HG03039 (cell line): ENCODE data around the gene PGP.

Experiments
- ATAC-seq: cut with Tn5 transposase; IDR thresholded peaks from one replicate; pipeline ENCODE4 v1.9.1; 2021; ENCODE audit warnings: mild to moderate bottlenecking, moderate library complexity; ENCODE audit not compliant: unreplicated experiment

Gene PGP

DNA sequence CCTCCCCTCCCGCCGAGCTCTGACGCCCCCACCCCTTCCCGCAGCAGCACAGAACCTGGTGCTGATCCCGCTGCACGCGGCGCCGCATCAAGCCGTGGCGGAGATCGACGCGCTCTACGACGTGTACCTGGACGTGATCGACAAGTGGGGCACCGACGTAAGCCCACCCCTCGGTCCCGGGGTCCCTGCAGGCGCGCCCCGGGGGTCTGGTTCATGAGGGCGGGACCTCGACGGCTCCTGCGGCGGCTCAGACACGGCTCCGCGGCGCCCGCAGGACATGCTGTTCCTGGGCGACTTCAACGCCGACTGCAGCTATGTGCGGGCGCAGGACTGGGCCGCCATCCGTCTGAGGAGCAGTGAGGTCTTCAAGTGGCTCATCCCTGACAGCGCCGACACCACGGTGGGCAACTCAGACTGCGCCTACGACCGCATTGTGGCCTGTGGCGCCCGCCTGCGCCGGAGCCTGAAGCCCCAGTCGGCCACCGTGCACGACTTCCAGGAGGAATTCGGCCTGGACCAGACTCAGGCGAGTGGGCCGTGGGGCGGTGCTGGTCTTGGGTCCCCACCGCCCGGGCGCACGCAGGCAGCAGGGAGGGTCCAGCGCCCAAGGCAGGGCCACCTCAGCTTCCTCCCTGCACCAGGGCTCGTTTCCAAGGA is 23.0 kb upstream of the PGP start:
- ATAC-seq: no peak

DNA sequence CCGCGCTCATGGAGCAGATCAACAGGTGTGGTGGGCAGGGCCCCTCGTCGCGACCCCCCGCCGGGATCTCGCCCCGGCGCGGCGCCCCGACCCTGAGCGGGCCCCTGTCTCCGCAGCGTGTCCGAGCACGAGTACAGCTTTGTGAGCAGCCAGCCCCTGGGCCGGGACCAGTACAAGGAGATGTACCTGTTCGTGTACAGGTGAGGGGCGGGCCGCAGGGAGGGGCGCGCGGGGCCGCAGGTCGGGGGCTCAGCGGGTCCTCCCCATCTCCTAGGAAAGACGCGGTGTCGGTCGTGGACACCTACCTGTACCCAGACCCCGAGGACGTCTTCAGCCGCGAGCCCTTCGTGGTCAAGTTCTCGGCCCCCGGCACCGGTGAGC is 22.5 kb upstream of the PGP start:
- no peak for ATAC-seq

DNA sequence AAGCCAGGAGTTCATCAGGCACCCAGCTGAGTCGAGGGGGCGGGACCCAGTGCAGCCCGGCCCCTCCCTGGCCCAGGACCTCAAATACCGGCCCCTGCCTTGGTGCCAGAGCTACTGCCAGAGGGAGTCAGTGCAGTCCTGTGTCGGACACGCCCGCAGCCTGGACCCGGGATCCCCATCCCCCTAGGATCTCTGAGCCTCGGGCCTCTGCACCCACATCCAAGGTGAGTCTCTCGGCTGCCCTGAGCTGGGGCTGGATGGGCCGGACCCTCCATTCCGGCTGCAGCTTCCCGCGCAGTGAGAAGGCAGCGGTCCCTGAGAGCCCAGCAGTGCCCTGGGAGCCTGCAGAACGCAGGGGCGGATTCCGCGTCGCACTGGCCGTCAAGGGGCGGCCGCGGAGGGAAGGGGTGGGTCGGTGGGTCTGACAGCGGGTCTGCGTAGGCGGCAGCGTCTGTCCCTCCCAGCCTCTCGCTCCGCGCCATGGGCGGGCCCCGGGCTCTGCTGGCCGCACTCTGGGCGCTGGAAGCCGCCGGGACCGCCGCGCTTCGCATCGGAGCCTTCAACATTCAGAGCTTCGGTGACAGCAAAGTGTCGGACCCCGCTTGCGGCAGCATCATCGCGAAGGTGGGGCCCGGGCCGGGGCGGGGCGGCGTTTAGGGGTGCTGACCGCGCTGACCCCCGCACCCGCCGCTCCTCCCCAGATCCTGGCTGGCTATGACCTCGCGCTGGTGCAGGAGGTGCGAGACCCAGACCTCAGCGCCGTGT is 21.9 kb upstream of the PGP start, which contains the start of gene DNASE1L2:
Gene DNASE1L2 (plus strand): TSS at position 108 of the 765 bp plus-strand sequence. CDS start 373 bp downstream, at position 481.
- ATAC-seq: no peak

DNA sequence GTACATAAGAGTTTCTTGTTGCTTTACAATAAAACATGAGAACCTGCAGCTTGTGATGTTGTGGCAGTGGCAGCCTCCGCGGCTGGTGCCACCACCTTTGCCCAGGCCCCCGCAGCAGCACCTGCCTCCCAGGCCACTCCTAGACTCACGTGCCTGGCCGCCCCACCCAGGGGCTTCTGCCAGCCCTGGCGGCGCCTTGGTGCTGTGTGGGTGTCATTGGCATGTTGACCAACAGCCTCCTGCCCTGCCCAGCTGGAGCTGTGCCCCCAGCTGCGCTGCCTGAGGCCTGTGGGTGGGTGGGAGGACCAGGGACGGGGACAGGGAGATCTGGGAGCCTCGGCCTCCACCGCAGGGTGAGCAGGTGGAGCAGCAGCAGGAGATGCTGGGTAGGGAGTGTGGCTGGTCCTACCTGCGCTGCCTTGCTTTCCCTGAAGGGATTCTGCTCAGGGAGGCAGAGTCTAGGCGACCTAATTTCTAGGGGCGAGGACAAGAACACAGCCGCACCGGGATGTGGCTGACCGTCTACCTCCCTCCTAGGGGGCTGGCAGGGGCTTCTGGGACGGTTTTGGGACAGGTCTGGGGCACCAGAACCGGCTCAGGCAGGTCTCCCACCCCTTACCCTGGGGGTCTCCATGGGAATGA is 21.2 kb upstream of the PGP start:
- ATAC-seq: no peak

DNA sequence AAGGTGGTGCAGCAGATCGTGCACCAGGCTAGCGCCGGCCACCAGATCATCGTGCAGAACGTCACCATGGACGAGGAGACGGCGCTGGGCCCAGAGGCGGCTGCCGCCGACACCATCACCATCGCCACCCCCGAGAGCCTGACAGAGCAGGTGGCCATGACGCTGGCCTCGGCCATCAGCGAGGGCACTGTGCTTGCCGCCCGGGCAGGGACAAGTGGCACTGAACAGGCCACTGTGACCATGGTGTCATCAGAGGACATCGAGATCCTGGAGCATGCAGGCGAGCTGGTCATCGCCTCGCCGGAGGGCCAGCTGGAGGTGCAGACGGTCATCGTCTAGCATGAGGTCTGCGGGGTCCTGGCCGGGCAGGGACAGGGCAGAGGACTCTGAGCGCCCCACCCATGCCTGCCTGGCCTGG is 20.6 kb upstream of the PGP start:
- no peak for ATAC-seq

DNA sequence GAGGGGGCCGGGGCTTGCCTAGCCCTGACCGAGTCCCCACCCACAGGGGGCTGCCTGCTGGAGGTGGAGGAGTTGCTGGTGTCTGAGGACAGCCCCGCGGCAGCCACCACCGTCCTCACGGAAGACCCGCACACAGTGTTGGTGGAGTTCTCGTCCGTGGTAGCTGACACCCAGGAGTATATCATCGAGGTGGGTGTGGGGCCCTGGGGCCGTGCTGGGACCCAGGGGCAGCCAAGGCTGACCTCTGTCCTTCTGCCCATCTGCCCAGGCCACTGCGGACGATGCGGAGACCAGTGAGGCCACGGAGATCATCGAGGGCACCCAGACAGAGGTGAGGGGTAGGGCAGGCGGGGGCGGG is 20.2 kb upstream of the PGP start:
- no peak for ATAC-seq

DNA sequence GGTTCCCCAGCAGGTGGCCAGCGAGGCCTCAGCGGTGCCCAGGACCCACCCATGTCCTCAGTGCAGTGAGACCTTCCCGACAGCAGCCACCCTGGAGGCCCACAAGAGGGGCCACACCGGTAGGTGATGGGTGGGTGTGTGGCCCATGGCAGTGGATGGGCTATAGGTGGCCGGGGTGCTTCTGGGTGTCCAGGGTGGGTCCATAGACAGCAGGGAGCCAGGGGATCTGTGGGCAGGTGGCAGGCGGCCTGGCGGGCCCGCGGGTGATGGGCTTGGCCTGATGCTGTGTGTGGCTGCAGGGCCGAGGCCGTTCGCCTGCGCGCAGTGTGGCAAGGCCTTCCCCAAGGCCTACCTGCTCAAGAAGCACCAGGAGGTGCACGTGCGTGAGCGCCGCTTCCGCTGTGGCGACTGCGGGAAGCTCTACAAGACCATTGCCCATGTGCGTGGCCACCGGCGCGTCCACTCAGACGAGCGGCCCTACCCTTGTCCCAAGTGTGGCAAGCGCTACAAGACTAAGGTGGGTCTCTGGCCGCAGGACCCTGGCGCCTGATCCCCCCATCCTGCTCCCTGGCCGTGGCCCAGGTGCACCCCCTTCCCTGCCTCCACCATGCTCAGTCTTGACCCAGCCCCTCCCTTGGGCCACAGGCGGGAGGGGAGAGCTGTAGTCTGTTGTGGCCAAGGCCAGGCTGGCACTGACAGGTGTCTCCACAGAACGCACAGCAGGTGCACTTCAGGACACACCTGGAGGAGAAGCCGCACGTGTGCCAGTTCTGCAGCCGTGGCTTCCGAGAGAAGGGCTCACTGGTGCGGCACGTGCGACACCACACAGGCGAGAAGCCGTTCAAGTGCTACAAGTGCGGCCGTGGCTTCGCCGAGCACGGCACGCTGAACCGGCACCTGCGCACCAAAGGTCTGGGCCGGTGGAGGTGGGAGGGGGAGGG is 19.5 kb upstream of the PGP start:
- ATAC-seq: no peak

DNA sequence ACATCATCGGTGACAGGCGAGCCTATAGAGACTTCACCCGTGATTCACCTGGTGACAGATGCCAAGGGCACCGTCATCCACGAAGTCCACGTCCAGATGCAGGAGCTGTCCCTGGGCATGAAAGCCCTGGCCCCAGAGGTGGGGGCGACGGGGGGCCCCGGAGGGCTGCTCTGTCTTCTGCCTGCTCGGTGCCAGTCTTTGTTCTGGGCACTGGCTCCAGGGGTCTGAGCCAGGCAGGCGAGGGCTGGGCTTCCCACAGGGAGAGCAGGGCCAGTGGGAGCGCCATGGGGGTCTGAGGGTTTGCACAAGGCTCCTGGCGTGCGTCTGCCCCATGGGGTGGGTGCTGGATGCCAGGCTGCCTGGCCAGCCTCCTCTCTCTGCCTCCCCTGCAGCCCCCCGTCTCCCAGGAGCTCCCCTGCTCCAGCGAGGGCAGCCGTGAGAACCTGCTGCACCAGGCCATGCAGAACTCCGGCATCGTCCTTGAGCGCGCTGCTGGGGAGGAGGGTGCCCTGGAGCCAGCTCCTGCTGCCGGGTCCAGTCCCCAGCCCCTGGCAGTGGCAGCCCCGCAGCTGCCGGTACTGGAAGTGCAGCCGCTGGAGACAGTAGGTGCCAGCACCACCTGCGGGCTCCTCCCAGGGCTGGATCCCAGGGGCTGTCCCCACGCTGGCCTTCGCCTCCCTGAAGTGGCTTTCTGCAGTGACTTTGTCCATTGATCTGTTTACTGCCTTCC is 18.6 kb upstream of the PGP start:
- ATAC-seq: no peak

DNA sequence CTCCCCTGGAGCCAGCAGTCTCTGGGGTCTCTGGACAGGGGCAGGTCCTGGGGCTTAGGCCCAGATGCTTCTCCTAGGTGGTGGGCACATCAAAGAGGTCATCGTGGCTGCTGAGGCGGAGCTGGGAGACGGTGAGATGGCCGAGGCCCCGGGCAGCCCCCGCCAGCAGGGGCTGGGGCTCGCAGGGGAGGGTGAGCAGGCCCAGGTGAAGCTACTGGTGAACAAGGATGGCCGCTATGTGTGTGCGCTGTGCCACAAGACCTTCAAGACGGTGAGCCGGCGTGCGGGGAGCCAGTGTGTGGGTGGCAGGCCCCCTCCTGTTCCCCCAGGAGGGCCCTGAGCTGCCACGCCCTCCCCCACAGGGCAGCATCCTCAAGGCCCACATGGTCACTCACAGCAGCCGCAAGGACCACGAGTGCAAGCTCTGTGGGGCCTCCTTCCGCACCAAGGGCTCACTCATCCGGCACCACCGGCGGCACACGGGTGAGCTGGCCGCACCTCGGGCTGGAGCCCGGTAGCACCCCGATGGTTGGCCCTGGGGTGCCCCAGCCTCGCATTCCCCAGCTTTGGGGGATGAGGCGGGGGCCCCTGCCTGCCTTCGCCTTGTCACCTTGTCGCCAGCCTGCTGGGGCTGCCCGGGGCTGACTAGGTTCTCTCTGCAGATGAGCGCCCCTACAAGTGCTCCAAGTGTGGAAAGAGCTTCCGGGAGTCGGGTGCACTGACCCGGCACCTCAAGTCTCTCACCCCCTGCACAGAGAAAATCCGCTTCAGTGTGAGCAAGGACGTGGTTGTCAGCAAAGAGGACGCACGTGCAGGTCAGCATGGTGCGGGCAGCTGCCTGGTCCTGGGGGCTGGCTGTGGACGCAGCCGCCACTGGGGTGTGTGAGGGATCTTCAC is 17.7 kb upstream of the PGP start:
- no peak for ATAC-seq

DNA sequence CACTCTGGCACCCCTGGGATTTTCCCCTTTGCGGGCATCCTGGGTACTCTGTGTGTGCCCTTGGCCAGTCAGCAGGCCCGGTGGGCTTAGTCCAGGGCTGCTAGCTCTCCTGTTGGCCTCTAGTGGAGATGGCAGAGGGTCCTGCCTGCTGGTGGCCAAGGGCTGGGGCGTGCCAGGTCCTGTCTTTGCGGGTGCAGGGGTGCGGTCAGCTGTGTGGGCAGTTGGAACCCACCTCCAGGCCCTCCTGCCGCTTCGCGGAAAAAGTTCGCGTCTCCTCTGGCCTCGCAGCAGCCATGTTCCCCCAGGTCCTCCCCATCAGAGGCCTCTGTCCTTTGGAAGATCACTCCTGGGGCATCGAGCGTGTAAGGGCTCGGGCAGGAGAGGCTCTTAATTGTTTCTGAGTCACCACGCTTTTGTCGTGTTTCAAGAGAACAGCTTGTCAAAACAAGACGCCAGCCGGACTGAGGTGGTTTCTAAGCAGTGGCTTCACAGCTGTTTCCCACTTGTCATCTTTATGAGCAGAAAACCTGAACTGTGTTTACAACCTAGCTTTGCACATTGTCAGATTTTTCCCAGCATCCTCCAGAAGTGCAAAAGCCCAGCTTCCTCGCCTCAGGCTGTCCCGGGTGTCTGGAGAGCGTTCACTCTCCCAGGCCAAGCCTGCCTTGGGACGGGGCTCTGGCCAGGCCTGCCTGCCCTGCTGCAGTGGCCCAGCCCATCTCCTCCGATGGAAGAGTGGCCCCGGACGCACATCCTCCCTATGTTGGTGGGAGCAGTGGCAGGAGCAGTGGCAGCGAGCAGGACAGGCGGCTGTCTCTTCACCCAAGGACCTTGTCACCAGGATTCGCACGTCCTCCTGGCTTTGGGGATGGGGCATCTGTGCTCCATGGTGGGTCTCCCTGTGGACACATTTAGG is 16.6 kb upstream of the PGP start:
- no peak for ATAC-seq

DNA sequence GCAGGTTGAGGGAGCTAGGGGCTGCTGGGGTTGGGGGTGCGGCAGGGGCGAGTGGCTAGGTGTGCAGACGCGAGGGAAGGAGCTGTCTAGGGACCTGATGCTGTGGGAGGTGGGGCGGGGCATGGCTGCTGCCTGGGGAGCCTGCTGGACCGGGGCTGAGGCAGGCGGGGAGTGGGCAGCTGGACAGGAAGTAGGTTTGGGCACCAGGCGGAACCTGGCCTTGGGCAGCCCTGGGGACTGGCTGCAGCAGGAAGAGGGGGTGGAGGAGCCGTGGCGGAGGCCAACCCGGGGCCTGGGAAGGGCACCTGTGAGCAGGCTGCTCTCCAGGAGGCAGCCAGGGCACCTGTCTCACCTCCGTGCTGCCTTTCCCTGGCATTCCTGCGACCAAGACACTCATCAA is 15.7 kb upstream of the PGP start:
- no peak for ATAC-seq

DNA sequence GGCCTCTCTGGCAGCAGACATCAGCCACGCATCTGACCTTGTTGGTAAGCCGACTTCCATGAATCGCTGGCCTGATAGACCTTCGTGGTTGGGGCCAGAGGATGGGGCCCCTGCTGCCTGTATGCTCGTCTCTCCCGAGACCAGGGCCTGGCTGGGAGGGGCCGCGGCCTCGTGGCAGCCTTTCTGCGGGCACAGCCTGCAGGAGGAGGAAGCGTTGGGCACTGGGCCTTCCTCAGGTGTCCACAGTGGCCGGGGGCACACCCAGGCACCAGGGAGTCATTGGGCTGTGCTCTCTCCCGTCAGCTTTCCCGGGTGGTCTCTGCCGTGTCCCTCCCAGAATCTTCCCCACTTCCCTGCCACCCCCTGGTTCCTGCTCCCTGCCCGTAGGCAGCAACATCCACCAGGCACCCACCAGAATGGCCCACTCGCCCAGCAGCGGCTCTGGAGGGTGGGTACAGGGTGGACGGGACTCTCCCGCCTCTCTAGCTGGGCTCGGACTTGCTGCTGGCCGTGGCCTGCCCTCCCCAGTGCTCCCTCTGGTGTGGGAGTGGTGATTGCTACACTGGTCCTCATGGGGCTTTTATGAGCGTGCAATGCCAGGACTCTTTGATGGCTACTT is 15.1 kb upstream of the PGP start:
- ATAC-seq: no peak

DNA sequence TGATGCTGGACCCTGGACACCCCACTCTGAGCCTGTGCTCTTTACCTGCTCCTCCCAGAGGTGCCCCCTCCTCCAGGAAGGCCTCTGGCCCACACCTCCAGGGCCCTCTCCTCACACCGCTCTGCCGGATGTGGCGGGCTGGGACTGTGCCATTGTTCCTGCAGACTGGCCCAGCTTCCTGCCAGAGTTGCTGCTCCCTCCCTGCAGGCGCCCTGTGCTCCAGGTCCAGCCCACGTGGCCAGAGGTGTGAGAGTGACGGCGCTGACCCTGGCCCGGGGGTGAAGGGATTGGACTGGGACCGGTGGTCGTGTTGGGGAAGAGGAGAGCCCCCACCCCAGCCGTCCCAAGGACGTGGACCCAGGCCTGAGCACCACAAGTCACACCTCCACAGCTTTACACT is 14.5 kb upstream of the PGP start:
- ATAC-seq: no peak

DNA sequence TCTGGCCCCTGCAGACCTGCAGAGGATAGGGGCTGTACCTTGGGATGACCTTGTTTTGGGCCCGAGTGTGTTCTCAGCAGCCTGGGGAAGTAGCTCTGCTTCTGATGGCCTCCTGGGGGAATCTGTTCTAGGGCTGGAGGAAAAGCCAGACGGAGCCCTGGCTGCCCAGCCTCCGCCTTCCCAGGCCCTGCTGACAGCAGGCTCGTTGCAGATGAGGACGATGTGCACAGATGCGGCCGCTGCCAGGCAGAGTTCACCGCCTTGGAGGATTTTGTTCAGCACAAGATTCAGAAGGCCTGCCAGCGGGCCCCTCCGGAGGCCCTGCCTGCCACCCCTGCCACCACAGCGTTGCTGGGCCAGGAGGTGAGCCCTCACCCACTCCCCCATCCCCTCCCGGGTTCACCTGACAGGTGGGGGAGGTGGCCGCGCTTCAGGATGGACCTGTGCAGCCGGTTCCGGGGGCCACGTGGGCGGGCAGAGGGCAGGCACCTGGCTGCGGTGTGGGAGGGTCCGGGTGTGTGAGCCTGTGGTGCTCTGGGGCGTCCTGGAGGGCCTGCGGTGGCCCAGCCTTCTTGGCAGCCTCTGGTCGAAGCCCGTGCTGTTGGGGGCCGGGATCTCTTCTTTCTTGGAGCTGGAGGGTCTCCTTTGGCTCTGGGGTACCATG is 13.7 kb upstream of the PGP start:
- ATAC-seq: no peak

DNA sequence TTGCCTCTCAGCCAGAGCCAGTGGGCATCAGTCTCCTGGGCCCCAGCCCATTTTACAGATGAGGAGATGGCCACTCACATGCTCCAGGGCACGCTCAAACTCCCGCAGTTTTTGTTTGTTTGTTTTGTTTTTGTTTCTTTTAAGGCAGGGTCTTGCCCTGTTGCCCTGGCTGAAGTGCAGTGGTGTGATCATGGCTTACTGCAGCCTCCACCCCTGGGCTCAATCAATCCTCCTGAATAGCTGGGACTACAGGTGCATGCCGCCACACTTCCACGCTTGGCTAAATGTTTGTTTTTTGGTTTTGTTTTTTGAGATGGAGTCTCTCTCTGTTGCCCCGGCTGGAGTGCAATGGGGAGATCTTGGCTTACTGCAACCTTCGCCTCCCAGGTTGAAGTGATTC is 12.3 kb upstream of the PGP start:
- no peak for ATAC-seq

DNA sequence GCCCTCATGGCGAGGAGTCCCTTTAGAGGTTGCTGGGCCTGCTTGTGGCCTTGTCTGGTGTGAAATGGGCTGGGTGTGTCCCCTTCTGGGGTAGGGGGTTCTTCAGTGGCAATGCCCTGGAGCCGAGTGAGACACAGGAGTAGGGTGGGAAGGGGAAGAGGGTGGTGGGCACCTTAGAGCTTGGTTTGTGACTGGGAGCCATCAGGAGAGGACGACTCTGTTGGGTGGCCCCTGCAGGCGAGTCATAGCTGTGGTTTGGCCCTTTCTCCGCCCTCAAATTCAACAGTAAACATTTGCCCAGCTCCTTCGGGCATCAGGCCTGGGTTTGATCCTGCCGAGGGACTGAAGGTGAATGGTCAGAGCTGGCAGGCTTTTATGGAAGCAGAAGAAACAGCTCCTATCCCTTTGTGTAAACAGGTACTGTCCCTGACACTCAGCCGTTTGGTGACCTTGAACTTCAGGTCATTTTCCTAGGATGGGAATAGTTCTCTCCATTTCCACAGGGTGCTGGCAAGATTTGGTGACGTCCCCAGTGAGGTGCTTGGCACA is 11.7 kb upstream of the PGP start:
- no peak for ATAC-seq

DNA sequence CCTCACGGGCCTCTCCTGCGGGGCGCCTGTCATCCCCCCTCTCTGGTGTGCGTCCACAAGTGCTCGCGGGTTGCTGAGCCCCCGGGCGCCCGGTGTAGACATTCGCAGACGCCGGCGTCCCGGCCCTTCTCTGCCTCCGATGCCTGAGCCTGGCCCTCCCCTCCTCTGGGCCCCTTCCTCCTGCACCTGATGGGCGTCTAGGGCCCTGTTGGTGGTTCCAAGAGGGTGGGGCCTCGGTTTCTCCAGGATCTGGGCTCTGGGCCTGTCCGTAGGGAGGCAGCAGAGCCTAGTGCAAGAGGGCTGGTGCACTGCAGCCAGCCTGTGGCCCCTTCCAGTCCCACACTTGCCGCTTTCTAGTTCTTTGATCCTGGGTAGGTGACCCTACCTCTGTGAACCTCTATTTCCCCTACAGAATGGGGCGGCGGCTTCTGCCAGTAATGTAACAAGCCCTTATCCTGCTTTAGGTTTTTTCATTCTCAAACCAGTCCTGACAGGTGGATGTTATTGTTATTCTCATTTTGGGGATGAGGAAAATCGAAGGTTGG is 9.4 kb upstream of the PGP start:
- peak; percentile 19 for ATAC-seq
